ENCODE results near the gene PCDHGB2. TPM values are rescaled to one million over a fixed set of nuclear protein-coding genes. Genes with fewer than 3 reads are reported as not detected.

PCDHGB2 gene
- total and polyA plus RNA-seq, 2 of the 8 experiments (the other 6 are each of a cell fraction or from before 2014, with no cell fraction given) = 1.9 to 2.9 TPM

DNA sequence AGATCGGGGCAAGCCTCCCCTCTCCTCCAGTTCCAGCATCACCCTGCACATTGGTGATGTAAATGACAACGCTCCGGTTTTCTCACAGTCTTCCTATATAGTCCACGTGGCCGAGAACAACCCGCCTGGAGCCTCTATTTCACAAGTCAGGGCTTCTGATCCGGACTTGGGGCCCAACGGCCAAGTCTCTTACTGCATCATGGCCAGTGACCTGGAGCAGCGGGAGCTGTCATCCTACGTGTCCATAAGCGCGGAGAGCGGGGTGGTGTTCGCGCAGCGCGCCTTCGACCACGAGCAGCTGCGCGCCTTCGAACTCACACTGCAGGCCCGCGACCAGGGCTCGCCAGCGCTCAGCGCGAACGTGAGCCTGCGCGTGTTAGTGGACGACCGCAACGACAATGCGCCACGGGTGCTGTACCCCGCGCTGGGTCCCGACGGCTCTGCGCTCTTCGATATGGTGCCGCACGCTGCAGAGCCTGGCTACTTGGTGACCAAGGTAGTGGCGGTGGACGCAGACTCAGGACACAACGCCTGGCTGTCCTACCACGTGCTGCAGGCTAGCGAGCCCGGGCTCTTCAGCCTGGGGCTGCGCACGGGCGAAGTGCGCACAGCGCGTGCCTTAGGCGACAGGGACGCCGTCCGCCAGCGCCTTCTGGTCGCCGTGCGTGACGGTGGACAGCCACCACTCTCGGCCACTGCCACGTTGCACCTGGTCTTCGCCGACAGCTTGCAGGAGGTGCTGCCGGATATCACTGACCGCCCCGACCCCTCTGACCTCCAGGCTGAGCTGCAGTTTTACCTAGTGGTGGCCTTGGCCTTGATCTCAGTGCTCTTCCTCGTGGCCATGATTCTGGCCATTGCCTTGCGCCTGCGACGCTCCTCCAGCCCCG is 29.6 kb downstream of the PCDHGB2 start:
- Histone ChIP-seq H2BK15ac (ENCODE audit: low read length) (no peak overlapping the region), H3K14ac (ENCODE audit: insufficient read length) (no peak overlapping the region), H2BK5ac (ENCODE audit: low read depth, low read length) (no peak overlapping the region), H3K4ac (replicated peaks; ENCODE audit: insufficient read length, low read depth, low read length) (no peak overlapping the region), H3K79me2 (ENCODE audit: control insufficient read depth in 1 of 2, insufficient read depth in 2 of 2, low read length in 2 of 2) (no peaks in the 10 kb centered on the region), H4K91ac (replicated peaks; ENCODE audit: insufficient read length, low read length) (no peak overlapping the region), H2AFZ (ENCODE audit: low read length) (no peak overlapping the region), H3K36me3 (ENCODE audit: control insufficient read depth in 2 of 4, insufficient read depth in 4 of 4, low read length in 3 of 4) (peaks cover 3 to 29% (median 14%) of the 10 kb centered on the region in 4 experiments; a peak in 7 of 8 replicates), H3K9ac (replicated peaks in 1 of 4; ENCODE audit: extremely low read depth in 1 of 4, low read depth in 3 of 4, low read length in 3 of 4) (no peak overlapping the region), H3K79me1 (ENCODE audit: low read depth, low read length) (no peaks in the 10 kb centered on the region), H3K23ac (ENCODE audit: insufficient read length) (no peak overlapping the region), H3K27ac (ENCODE audit: low read depth, low read length) (no peak overlapping the region), H3K23me2 (ENCODE audit: low read depth, low read length) (no peaks in the 10 kb centered on the region; the same call in 1 of the 2 replicates), H3K4me2 (ENCODE audit: insufficient read depth in 1 of 2, low read depth in 2 of 2, low read length in 2 of 2) (no peak overlapping the region; a peak in 1 of 4 replicates), H2AK5ac (ENCODE audit: low read depth, low read length) (no peak overlapping the region), H2BK12ac (ENCODE audit: low read depth, low read length) (no peak overlapping the region), H3K9me3 (ENCODE audit: insufficient read depth in 2 of 2, low read depth in 1 of 2, low read length in 1 of 2) (peaks cover 46 to 54% of the 10 kb centered on the region in 2 experiments), H2BK120ac (replicated peaks; ENCODE audit: low read depth, low read length) (no peak overlapping the region), H2BK20ac (ENCODE audit: low read length) (no peak overlapping the region), H3K4me1 (replicated peaks in 1 of 4; ENCODE audit: control insufficient read depth in 3 of 4, insufficient read depth in 4 of 4, low read length in 3 of 4) (no peaks in the 10 kb centered on the region), H4K8ac (ENCODE audit: extremely low read depth, insufficient read depth, low read length) (no peak overlapping the region; the same call in none of the 2 replicates), H3K56ac (replicated peaks; ENCODE audit: insufficient read length, low read depth, low read length) (no peak overlapping the region), H4K5ac (ENCODE audit: insufficient read length, low read depth, low read length) (no peak overlapping the region), H3K4me3 (ENCODE audit: extremely low read depth in 1 of 4, insufficient read depth in 2 of 4, low read depth in 3 of 4, low read length in 4 of 4) (0 out of 8 replicates have a peak overlapping the region, but pooled peaks of 1 of the 4 experiments have one; percentile 36), H3K18ac (ENCODE audit: extremely low read depth, low read length) (no peak overlapping the region), H3K27me3 (replicated peaks in 1 of 4; ENCODE audit: control insufficient read depth in 3 of 4, extremely low read depth in 1 of 4, insufficient read depth in 3 of 4, low read length in 3 of 4) (no peaks in the 10 kb centered on the region; a peak in 1 of 7 replicates), H4K20me1 (replicated peaks in 1 of 2; ENCODE audit: control insufficient read depth in 1 of 2, insufficient read depth in 2 of 2, low read length in 2 of 2) (no peaks in the 10 kb centered on the region)
- CTCF ChIA-PET (ENCODE audit: partially characterized antibody) = interaction anchor here (0.8 to 8.7 kb wide), 24 partner anchors 11 to 207 kb away, joined by 3 to 68 read pairs (median 7); partner anchors contain the start of genes PCDHB10, PCDHB15, PCDHB16 and PCDHGA10
- POLR2A ChIA-PET (ENCODE audit: partially characterized antibody) = interaction anchor here (1.0 kb wide), 1 partner anchor 124 kb away, joined by 3 read pairs; no protein-coding TSS in a partner anchor
- DNase-seq (ENCODE audit: low read depth in 1 of 2, low spot score in 2 of 2) = no peak
- 95% methylated on average over 62 of the region's 77 CpGs; no CpG with 5 or more reads in 1 of the 2 experiments for WGBS, 2 experiments (ENCODE audit: extremely low coverage in 1 of 2, insufficient coverage in 1 of 2, insufficient read length in 1 of 2, insufficient replicate concordance in 2 of 2, low coverage in 1 of 2, low lambda C conversion rate in 2 of 2, missing lambda C conversion rate in 1 of 2)
- no peak for TF ChIP-seq SRF (IDR thresholded peaks at IDR 0.05; ENCODE audit: low read depth, low read length)
- no peak for FAIRE-seq

Data from H1 (cell line).